Measurements from ENCODE around the gene YWHAE.

DNA sequence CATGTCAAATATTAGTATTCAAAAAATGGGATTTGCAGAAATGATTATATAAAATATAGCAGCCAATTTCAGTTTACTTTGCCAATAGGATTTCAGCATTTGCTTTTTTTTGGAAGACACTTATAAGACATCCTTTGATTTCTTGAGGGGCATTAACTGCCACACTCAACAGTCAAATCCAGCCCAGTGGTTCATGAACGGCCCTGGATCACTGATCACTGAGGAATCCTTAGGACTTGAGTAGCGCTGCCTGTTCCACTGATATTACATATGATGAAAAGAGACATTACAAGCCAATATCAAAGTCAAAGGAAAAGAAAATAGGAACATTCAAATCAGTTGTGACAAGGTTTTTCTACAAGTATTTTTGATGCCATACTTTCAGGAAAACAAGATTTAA, 21.0 kb upstream of the YWHAE start:
- TF ChIP-seq, protein P1, sequence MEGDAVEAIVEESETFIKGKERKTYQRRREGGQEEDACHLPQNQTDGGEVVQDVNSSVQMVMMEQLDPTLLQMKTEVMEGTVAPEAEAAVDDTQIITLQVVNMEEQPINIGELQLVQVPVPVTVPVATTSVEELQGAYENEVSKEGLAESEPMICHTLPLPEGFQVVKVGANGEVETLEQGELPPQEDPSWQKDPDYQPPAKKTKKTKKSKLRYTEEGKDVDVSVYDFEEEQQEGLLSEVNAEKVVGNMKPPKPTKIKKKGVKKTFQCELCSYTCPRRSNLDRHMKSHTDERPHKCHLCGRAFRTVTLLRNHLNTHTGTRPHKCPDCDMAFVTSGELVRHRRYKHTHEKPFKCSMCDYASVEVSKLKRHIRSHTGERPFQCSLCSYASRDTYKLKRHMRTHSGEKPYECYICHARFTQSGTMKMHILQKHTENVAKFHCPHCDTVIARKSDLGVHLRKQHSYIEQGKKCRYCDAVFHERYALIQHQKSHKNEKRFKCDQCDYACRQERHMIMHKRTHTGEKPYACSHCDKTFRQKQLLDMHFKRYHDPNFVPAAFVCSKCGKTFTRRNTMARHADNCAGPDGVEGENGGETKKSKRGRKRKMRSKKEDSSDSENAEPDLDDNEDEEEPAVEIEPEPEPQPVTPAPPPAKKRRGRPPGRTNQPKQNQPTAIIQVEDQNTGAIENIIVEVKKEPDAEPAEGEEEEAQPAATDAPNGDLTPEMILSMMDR (IDR thresholded peaks at IDR 0.05), result no peak
- TF ChIP-seq POLR2A (IDR thresholded peaks at IDR 0.05), result no peak

Measured in esophagus squamous epithelium (tissue), 4 donors.